Mucosa of gallbladder (tissue), 1 donor: ENCODE results near the gene PREX1. TPM values are rescaled to one million over a fixed set of nuclear protein-coding genes. Genes with fewer than 3 reads are reported as not detected.

Experiments
- DNase-seq: peaks from one replicate; pipeline ENCODE4 v3.0.0-alpha.2; 2020; ENCODE audit warnings: low spot score
- total RNA-seq: library from RNA; stranded (reverse); gene quantifications from one replicate; pipeline ENCODE4 v1.2.1, GENCODE V29; 2021
- donor health status: DM: no; HTN: no; CAD: no.

Gene PREX1
- total RNA-seq, 1 donor from 2014 or later, result 29.8 TPM

- DNase-seq, result no peak
Observed at GRCh38 chr20:48794816-48795457, 32.9 kb downstream of the PREX1 start.

- DNase-seq, result no peak
Observed at GRCh38 chr20:48794360-48794759, 33.4 kb downstream of the PREX1 start.

- DNase-seq, result no peak
Observed at GRCh38 chr20:48793776-48794175, 34.0 kb downstream of the PREX1 start.

- no peak for DNase-seq
Observed at GRCh38 chr20:48791666-48792071, 36.1 kb downstream of the PREX1 start.

GRCh38 chr20:48791014-48791413 lies 36.8 kb downstream of the PREX1 start:
- DNase-seq, result peak; percentile 40

GRCh38 chr20:48790473-48791003 lies 37.3 kb downstream of the PREX1 start:
- DNase-seq, result no peak

- DNase-seq, result no peak
Observed at GRCh38 chr20:48789781-48790472, 37.9 kb downstream of the PREX1 start.

- DNase-seq, result no peak
Observed at GRCh38 chr20:48789185-48789668, 38.6 kb downstream of the PREX1 start.

- DNase-seq, result no peak
Observed at GRCh38 chr20:48788486-48789072, 39.2 kb downstream of the PREX1 start.

- DNase-seq, result no peak
Observed at GRCh38 chr20:48787861-48788375, 39.9 kb downstream of the PREX1 start.

- DNase-seq, result no peak
Observed at GRCh38 chr20:48786951-48787705, 40.7 kb downstream of the PREX1 start.

- DNase-seq, result no peak
Observed at GRCh38 chr20:48785801-48786200, 42.0 kb downstream of the PREX1 start.

GRCh38 chr20:48785256-48785655 lies 42.5 kb downstream of the PREX1 start:
- no peak for DNase-seq

- DNase-seq, result no peak
Observed at GRCh38 chr20:48784273-48784641, 43.5 kb downstream of the PREX1 start.

GRCh38 chr20:48783533-48784272 lies 44.1 kb downstream of the PREX1 start:
- DNase-seq, result no peak

- DNase-seq, result no peak
Observed at GRCh38 chr20:48782901-48783308, 44.9 kb downstream of the PREX1 start.

GRCh38 chr20:48782053-48782452 lies 45.7 kb downstream of the PREX1 start:
- DNase-seq, result no peak

GRCh38 chr20:48781634-48782033 lies 46.2 kb downstream of the PREX1 start:
- DNase-seq, result no peak

- DNase-seq, result no peak
Observed at GRCh38 chr20:48779435-48779834, 48.4 kb downstream of the PREX1 start.

GRCh38 chr20:48777821-48778220 lies 50.0 kb downstream of the PREX1 start:
- no peak for DNase-seq

- DNase-seq, result no peak
Observed at GRCh38 chr20:48777005-48777404, 50.8 kb downstream of the PREX1 start.
